Glutamatergic neuron (in vitro differentiated cells): ENCODE results near the gene HOXD13. TPM values are rescaled to one million over a fixed set of nuclear protein-coding genes. Genes with fewer than 3 reads are reported as not detected.

ENCODE experiments used
- DNase-seq: peaks from one replicate; pipeline ENCODE4 v3.0.0; 2022
- H3K27ac Mint-ChIP-seq: one replicate; pipeline ENCODE4 v1.8.0; 2020; ENCODE audit warnings: mild to moderate bottlenecking, mixed read lengths, inconsistent platforms; ENCODE audit not compliant: unreplicated experiment
- H3K27me3 Mint-ChIP-seq: one replicate; pipeline ENCODE4 v1.8.0; 2020; ENCODE audit warnings: mild to moderate bottlenecking, moderate library complexity, mixed read lengths, inconsistent platforms; ENCODE audit not compliant: unreplicated experiment
- H3K36me3 Mint-ChIP-seq: one replicate; pipeline ENCODE4 v1.8.0; 2020; ENCODE audit warnings: mild to moderate bottlenecking, mixed read lengths, inconsistent platforms; ENCODE audit not compliant: unreplicated experiment
- H3K4me1 Mint-ChIP-seq: one replicate; pipeline ENCODE4 v1.8.0; 2020; ENCODE audit warnings: mild to moderate bottlenecking, low read depth, mixed read lengths, inconsistent platforms; ENCODE audit not compliant: unreplicated experiment
- H3K4me3 Mint-ChIP-seq: one replicate; pipeline ENCODE4 v1.8.0; 2020; ENCODE audit warnings: mild to moderate bottlenecking, mixed read lengths, inconsistent platforms; ENCODE audit not compliant: unreplicated experiment
- H3K9me3 Mint-ChIP-seq: one replicate; pipeline ENCODE4 v1.8.0; 2020; ENCODE audit warnings: mild to moderate bottlenecking, moderate library complexity, mixed read lengths, inconsistent platforms; ENCODE audit not compliant: unreplicated experiment
- CTCF ChIP-seq: fragments of 200-600 bp; sonication (generic); IDR thresholded peaks from one replicate; pipeline ENCODE4 v1.5.0; 2021; ENCODE audit not compliant: partially characterized antibody, unreplicated experiment
- total RNA-seq: library from RNA; stranded (reverse); fragmentation: NEBNext Ultra II Directional; extraction: Animal tissue kit (Norgen Biotek cat#: 25700); gene quantifications from one replicate; pipeline ENCODE4 v1.2.1, GENCODE V29; 2021; ENCODE audit not compliant: unreplicated experiment

Gene HOXD13
- total RNA-seq, 1 donor from 2014 or later, result 0.17 TPM

- TF ChIP-seq CTCF, result no peak
- H3K4me1 Mint-ChIP-seq, result peaks cover 8% of the 10 kb centered on the region
- no peak for DNase-seq
- peaks cover 9% of the 10 kb centered on the region for H3K9me3 Mint-ChIP-seq
- no peak overlapping the region for H3K27ac Mint-ChIP-seq
- peaks cover 35% of the 10 kb centered on the region for H3K27me3 Mint-ChIP-seq
- peaks cover 13% of the 10 kb centered on the region for H3K36me3 Mint-ChIP-seq
- H3K4me3 Mint-ChIP-seq, result no peak overlapping the region
Observed at GRCh38 chr2:176072951-176073904, 19.3 kb upstream of the HOXD13 start.

DNA sequence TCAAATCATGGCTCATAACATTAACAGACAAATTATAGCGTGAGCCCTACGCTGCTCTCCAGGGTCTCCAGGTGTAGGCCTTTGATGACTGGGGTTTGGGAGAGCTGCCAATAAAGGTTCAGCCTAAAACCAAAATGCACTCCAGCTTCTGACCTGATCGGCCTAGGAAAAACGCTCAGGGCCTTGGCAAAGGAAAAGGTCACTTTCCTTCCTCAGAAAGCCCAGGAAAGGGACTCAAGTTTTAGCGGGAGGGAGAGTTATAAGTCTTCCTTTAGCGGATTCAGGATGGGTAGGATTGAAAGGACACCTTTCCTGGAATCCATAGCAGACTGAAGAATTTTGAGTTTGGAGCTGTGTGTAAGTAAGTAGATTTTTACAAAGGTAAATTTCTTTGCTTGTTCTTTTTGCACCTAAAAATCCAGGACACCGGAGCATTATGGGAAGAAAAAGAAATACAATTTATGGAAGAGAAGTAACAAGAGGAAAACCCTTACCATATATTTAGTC, 17.5 kb upstream of the HOXD13 start:
- Mint-ChIP-seq H3K4me3 (peak overlapping the region; percentile 81), H3K9me3 (peaks cover 18% of the 10 kb centered on the region), H3K27ac (no peak overlapping the region), H3K27me3 (peaks cover 27% of the 10 kb centered on the region), H3K4me1 (peaks cover 14% of the 10 kb centered on the region), H3K36me3 (peaks cover 7% of the 10 kb centered on the region)
- no peak for DNase-seq
- no peak for TF ChIP-seq CTCF

DNA sequence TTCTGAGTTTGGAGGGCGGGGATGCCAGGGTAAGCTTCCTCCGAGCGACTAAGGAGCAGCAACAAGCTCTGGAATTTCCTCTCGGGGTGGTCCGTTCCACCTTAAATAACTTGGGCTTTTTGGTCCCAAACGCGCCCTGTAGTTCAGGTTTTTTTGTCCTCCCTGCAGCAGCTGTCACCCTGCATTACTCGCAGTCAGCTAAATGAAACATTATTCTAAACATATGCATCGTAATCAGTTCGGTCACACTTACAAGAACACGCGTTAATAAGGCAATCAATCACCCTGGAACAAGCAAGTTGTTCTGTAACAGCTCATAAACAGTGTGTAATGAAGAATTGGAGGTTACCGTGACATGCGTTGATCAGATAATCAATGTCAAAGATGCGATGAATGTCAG, 17.0 kb upstream of the HOXD13 start:
- no peak for DNase-seq
- Mint-ChIP-seq H3K4me3 (peak overlapping the region; percentile 81), H3K36me3 (peaks cover 2% of the 10 kb centered on the region), H3K27ac (peak overlapping the region; percentile 71), H3K9me3 (peaks cover 18% of the 10 kb centered on the region), H3K4me1 (peaks cover 14% of the 10 kb centered on the region), H3K27me3 (peaks cover 23% of the 10 kb centered on the region)
- TF ChIP-seq CTCF, result no peak

- H3K36me3 Mint-ChIP-seq, result no peaks in the 10 kb centered on the region
- DNase-seq, result no peak
- no peak for TF ChIP-seq CTCF
- H3K4me1 Mint-ChIP-seq, result peaks cover 15% of the 10 kb centered on the region
- peaks cover 24% of the 10 kb centered on the region for H3K27me3 Mint-ChIP-seq
- H3K9me3 Mint-ChIP-seq, result peaks cover 21% of the 10 kb centered on the region
- H3K27ac Mint-ChIP-seq, result no peak overlapping the region
- H3K4me3 Mint-ChIP-seq, result peak overlapping the region; percentile 75
Observed at GRCh38 chr2:176076063-176076462, 16.5 kb upstream of the HOXD13 start.

DNA sequence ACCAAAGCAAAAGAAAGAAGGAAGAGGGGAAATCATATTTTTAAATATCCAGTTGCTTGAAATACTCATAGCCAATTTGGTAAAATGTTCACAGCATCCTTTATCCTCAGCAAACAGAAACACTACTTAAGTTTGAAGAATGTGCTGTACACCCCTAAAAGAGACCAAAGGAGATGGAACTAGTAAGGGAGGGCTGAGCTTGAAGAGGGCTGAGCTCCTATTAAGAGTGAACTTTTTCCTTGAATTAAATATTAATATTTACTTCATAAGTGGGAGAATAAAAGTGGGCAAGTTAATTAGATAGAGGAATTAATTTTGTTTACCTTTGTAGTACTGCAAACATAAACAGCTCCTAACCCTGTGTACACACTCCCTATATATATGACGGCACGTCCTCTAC, 15.7 kb upstream of the HOXD13 start:
- peaks cover 28% of the 10 kb centered on the region for H3K27me3 Mint-ChIP-seq
- H3K36me3 Mint-ChIP-seq, result no peaks in the 10 kb centered on the region
- no peak overlapping the region for H3K27ac Mint-ChIP-seq
- no peak for DNase-seq
- peaks cover 20% of the 10 kb centered on the region for H3K4me1 Mint-ChIP-seq
- peak overlapping the region; percentile 75 for H3K4me3 Mint-ChIP-seq
- no peak for TF ChIP-seq CTCF
- H3K9me3 Mint-ChIP-seq, result peaks cover 24% of the 10 kb centered on the region
